GM19099 (cell line): ENCODE measurements around the gene SOX6.

Experiments
- POLR2A ChIP-seq: IDR thresholded peaks from 3 replicates; pipeline ENCODE4 v1.6.1; 2011; ENCODE audit warnings: low read depth; ENCODE audit not compliant: insufficient read length; ENCODE audit errors: extremely low read depth

SOX6 gene

DNA sequence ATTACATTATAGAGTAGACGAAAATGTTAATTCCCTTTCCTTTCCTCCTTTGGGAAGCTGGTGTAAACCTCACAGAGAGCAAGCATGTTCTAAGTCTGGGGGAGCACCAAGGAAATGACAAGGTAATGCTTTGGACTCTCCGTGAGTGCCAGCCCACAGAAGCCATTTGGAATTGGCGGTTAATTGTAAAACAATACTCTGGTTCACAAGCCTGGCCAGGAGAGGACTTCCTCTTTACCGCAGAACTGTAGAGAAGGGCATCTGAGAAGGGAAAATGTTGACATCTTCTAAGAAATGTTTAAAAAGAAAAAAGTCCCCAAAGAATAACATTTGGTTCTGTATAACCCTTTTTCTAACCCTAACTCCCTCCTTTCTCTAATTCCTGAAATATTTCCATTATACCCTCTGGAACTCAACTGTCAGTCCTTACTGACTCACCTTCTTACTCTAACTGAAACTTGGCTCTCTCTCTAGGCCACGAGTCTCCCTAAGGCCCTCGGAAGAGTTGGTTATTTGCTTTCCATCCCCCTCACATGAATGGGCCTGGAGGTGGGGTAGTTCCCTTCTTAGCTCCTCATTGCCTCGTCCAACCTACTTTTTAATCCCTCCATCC is 379.8 kb downstream of the SOX6 start:
- TF ChIP-seq POLR2A, result no peak

DNA sequence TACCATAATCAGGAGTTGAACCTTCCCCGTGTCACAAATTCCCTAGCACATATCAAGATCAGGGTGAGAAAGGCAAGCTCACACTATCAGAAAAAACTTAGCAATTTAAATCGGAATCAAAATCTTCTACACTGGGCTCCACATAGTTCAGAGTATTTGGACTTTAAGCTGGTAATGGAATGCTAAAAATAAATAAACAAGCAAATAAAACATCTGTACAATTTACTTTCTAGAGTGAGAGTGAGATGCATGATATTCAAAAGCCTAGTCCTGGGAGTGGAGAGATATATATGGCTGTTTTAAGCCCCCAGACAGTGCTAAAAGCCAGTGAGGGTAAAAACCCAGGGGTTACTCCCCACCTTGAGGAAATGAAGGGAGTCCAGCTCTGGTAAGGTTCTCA is 380.6 kb downstream of the SOX6 start:
- no peak for TF ChIP-seq POLR2A

DNA sequence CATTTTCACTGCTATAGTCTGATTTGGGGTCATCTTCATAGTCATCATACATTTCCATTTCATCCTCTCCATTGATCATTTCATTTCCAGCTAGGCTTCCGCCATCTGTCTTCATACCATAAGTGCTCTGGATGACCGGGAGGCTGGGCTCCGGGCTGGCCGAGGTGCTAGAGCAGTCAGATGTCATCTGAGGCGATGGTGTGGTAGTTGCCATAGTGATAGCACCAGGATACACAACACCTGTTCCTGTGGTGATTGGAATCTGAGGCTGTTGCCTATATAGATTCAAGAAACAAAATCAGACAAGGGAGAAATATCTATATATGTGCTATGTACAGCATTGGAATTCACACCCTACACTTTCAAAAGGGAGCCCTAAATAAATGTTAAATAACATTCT is 383.5 kb downstream of the SOX6 start:
- TF ChIP-seq POLR2A, result no peak

DNA sequence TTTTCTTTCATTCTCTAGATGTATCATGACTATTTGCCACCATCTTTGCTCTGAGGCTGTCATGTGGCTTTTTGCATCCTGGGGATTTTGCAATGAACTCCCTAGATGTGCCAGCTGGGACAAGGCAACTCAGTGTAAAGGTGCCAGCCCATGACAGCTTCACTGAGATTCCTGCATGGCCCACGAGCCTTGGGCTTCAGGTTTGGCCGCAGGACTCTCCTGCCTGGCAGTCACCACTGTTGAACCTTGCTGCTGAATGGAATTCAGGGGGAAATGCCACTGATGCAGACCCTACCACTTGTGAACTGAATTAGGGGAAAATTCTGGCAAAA is 385.2 kb downstream of the SOX6 start:
- TF ChIP-seq POLR2A, result no peak

DNA sequence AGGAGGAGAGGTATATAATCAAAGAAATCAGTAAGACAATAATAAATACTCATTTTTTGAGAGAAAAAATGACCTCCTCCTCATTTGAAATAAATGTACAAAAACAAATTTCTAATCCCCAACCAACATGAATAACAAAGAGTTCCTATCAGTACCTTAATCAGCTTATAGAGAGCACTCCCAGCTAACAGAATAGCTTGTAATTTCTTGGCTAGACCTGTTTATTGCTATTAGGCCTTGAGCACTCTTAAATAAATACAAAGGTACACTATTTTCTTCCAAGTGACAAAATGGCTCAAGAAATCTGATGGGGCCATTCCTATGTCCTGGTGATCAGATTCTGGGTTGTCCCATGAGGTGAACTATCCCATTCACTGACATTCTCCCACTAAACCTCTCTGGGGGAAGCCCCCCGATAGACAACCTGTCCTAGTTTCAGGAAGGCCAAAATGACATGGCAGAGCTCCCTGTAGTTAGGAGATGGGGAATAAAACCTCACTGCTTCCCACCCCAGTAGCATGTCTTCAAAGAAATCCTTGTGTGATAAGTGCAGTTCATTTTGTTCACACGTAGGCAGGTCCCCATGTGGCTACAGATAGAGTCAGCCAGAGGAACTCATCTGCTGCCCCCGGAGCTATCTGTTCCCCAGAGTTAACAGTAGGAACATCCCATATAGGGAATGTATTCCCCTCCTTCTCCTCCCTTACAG is 385.7 kb downstream of the SOX6 start:
- TF ChIP-seq POLR2A, result no peak

DNA sequence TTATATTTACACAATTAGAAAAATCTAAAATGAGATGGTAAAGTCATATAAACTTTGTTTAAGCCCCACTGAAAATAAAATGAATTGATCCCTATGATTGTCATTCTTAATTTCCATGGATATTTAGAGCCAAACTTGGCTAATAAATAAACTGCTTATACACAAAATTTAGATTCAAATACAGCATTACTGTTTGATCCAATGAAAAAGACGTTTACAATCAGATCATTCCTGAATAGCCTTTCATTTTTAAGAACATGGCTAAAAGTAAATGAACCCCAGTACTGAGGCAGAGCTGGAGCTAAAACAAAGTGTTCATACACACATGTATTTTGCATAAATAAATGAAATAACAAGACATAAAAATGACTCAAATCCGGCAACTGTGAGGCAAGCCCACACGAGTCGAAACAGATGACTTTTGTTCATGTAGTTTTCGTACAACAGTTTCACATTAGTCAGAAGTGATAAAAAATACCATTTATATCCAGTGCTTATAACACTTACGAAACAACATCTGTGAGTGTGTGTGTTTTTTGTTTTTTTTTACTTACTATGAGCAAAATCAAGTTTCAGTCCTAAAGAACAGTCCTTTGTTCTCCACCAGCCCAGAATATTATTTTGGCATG is 386.5 kb downstream of the SOX6 start:
- TF ChIP-seq POLR2A, result no peak

DNA sequence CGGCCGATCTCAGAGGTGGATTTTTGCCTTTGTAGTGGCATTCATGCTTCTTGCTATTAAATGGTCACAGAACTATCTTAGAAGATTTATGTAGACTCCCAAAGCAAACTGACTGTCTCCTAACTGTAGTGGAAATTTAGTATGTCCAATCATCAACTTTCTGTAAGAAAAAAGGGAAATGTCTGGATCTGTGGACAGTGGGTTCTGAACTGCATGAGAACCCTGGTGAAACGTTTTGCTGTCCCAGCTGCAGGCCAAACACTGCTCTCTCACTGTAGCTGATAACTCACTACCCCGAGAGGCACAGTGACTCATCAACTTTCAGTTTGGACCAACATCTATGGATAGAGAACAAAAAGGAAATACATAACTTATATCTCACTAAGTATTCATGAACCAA is 387.1 kb downstream of the SOX6 start:
- no peak for TF ChIP-seq POLR2A

DNA sequence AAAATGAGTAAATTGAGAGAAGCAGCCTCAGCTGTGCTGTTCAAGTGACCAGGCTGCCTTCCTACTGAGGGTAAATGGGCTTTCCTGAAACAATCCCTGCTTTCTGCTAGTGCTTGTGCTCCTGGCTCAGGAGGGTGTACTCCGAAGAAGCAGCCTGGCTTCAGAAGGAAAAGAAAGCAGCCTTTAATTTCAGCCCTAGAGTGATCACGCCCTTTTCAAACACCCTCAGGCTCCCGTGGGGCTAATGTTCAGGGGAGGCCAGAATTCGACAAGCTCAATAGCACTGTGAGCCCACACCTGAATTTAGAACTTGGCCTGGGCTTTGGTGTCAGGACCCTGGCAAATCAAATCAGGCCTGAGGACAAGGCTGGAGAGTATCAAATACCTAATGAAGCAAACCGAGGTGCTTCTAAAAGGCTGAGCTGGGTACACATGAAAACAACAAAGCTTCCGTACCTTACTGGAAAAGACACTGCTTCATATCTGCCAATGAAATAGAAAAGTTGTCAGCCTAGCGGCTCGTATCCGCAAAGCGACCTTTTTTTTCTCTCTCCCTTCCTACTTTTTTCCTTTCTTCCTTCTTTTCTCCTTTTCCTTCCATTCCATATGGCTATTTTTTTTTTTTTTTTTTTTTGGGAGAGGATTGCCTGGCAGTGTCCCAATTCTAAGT is 387.8 kb downstream of the SOX6 start:
- no peak for TF ChIP-seq POLR2A

DNA sequence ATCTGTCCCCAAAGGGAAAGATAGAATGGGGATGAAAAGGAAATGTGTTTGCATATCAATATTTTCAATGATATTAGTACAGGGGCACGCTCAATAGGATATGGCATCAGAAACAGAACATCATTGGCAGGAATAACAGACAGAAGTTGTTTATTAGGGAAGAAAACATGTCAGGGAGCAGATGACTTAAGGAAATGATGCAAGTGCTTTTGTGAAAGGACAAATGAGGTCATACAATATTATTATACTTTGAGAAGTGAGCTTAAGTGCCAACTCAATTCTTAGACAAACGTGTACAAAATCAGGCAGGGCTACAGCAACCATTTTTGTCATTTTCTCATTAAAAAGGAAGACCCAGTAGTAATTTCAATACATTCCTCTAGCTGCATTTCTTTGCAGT is 388.4 kb downstream of the SOX6 start:
- no peak for TF ChIP-seq POLR2A

DNA sequence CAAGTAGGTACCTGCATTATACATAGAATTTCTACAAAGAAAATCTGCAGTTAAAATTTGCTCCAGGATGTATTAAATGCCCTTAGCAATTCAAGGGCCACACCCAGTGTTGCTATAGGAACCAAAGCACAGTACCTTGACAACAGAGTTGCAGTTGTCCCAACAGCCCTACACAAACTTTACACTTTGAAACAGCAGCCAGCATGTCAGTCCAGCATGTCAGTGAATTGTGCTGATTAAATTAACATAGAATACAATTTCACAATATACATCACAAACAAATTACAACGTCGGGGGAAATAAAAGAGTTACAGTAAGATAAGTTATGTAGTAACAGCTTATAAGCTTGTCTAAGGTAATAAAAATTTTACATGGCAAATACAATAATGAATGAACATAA is 389.2 kb downstream of the SOX6 start:
- no peak for TF ChIP-seq POLR2A

DNA sequence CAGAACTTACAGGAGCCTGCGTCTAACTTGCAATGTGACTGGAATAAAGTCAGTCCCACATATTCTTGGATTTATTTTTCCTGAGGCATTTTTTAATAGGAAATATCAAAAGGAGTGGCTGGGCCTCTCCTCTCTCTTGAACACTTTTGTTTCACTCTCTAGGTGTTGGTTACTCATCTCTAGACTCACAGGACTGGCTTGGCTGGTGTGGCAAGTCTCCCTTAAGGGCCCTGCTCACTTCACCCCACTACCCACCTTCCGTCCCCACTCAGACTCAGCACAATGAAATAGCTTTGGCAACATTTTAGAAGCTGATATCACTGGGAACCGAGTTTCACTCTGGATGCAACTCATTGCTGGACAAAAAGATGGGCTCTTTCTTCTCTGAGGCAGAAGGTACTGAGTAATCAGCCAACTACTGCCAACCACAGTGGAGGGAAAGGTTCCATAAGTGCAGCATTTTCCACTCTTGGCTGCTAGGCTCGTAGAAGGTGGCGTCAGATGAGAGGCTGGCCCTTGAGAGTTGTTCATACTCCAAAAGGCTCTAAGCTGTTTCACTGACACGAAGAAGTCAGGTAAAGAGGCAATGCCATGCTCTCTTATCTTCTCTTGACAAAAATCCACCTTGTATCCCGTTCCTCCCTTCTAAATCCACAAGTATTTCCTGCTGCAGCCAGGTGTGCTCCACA is 390.6 kb downstream of the SOX6 start:
- no peak for TF ChIP-seq POLR2A

DNA sequence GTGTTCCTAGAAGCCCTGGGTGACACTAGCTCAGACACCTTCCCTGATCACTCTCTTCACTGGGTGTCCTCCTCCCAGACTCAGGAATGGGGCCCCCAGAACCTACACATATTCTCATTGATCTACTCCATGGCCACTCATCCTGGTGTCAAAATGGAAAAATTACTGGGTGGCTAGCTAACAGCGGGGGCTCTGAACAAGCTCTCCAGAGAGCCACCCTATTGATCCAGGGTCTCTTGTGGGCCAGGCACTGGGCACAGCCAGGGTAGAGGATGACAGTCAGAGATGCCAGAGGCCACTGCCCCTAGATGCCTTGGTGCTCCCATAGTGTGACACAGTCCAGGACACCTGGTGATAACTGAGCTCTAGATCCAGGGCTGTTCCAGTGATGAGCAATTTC is 393.1 kb downstream of the SOX6 start:
- TF ChIP-seq POLR2A, result no peak

DNA sequence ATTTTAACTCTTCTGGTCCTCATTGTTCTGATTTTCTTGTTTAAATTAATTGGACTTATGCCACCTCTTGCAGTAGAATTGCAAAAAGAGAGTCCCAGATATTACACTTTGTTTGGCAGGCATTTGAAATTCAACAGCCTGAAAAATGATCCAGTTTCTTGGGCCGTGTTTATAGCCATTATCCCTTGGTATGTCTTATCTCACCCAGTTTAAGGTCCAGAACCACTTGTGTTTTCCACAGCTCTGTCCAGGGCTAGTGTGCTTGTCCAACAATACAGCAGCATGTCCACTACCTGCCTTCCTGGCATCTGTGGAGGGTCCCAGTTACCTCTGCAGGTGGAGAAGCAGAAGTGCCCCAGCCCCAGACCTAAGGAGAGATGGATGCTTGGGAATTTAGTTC is 397.4 kb downstream of the SOX6 start:
- TF ChIP-seq POLR2A, result no peak

DNA sequence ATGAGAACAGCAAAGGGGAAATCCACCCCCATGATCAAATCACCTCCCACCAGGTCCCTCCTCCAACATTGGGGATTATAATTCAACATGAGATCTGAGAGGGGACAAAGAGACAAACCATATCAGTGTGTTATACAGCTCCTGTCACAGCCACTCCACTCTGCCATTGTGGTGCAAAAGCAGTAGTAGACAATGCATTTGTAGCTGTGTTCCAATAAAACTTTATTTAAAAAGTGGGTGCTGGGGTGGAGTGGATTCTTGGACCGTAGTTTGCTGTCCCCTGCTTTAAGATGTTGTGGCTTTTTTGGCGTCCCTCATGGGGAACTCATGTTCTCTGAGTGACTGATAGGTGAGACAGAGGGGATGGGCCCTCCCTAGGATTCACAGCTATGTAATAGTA is 399.1 kb downstream of the SOX6 start:
- no peak for TF ChIP-seq POLR2A

DNA sequence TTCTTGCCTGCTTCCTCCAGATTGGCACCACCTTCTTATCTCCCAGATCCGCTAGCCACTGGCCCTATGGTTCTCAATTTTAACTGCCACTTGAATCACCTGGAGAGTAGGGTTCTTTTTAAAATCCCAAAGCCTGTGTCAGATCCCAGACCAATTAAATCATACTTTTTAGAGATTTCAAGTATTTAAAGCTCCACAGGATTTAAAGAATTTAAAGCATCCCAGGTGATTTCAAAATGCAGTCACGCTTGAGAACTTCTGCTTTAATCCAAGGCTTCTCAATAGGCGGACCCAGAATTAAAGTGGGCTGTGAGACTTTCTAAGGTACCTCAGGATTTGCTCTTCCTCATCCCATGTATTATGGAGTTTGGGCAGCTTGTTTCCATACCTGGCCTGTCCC is 400.0 kb downstream of the SOX6 start:
- no peak for TF ChIP-seq POLR2A

DNA sequence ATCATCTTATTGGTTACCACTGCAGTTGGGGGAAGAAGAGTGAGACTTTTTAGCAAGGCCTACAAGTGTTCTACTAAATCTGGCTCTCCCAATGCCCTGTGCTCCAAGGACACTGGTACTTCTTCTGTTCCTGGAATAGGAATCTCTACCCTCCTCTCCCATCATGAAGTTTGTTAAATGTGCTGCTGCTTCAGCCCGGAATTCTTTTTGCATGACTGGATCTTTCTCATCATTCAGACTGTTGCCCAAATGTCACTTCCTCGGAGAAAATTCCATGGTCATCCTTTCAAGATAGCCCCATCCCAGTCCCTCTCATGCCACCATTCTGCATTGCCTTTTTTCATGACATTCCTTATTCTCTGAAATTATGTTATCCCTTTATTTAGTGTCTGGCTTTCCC is 400.8 kb downstream of the SOX6 start:
- TF ChIP-seq POLR2A, result no peak
